Liver (tissue), 9 donors: ENCODE results near the gene HACD1. TPM values are rescaled to one million over a fixed set of nuclear protein-coding genes. Genes with fewer than 3 reads are reported as not detected.

Source experiments
- DNase-seq: peaks from one replicate; pipeline ENCODE4 v3.0.0-alpha.2; 2017; ENCODE audit warnings: low spot score
- H3K27ac ChIP-seq, 2 donors: one replicate each; pipeline ENCODE4 v1.7.0; 2013; ENCODE audit warnings: inconsistent platforms in 2 of 2, low read length in 2 of 2, control low read depth in 1 of 2, low read depth in 1 of 2, mild to moderate bottlenecking in 1 of 2
- H3K27me3 ChIP-seq, 4 donors: one replicate each; pipeline versions ENCODE4 v1.6.1 to v1.7.0; 2013; ENCODE audit warnings: low read length in 3 of 4, inconsistent platforms in 1 of 4, mild to moderate bottlenecking in 1 of 4, moderate library complexity in 1 of 4; ENCODE audit not compliant: control insufficient read depth in 4 of 4, insufficient read depth in 4 of 4
- H3K36me3 ChIP-seq, 4 donors: one replicate each; pipeline versions ENCODE4 v1.6.1 to v1.7.0; 2013; ENCODE audit warnings: low read length in 3 of 4, mild to moderate bottlenecking in 3 of 4, low read depth in 1 of 4, moderate library complexity in 1 of 4; ENCODE audit not compliant: control insufficient read depth in 4 of 4, insufficient read depth in 3 of 4
- H3K4me1 ChIP-seq, 4 donors: one replicate each; pipeline versions ENCODE4 v1.6.1 to v1.7.0; 2013; ENCODE audit warnings: low read length in 3 of 4, mild to moderate bottlenecking in 3 of 4, moderate library complexity in 1 of 4; ENCODE audit not compliant: control insufficient read depth in 4 of 4, insufficient read depth in 4 of 4
- H3K4me3 ChIP-seq, 3 donors: one replicate each; pipeline versions ENCODE4 v1.6.1 to v1.7.0; 2013; ENCODE audit warnings: low read length in 3 of 3, control low read depth in 1 of 3, low read depth in 1 of 3, mild to moderate bottlenecking in 1 of 3
- H3K9ac ChIP-seq, 2 donors: one replicate each; pipeline ENCODE4 v1.7.0; 2013; ENCODE audit warnings: low read length in 2 of 2, mild to moderate bottlenecking in 2 of 2, moderate library complexity in 2 of 2, control low read depth in 1 of 2, low read depth in 1 of 2
- H3K9me3 ChIP-seq, 4 donors: one replicate each; pipeline versions ENCODE4 v1.6.1 to v1.7.0; 2013; ENCODE audit warnings: low read length in 3 of 4; ENCODE audit not compliant: control insufficient read depth in 4 of 4
- CTCF ChIP-seq: fragments of 150-350 bp; IDR thresholded peaks from 2 replicates; pipeline ENCODE4 v1.5.1; 2017; ENCODE audit warnings: improper control_type of control experiment, low read depth, low read length; ENCODE audit not compliant: missing input control
- EGR1 ChIP-seq, 2 donors: IDR thresholded peaks; 2 replicates each; pipeline ENCODE4 v1.6.1; 2016 to 2018; ENCODE audit warnings: antibody characterized with exemption in 2 of 2, low read depth in 2 of 2
- FOXA1 ChIP-seq: IDR thresholded peaks from 2 replicates; pipeline ENCODE4 v1.6.1; 2016; ENCODE audit warnings: antibody characterized with exemption
- FOXA2 ChIP-seq: IDR thresholded peaks from 2 replicates; pipeline ENCODE4 v1.6.1; 2016; ENCODE audit warnings: antibody characterized with exemption
- HNF4A ChIP-seq, 2 donors: conservative IDR thresholded peaks; 2 replicates each; pipeline ENCODE4 v1.6.1; 2016; ENCODE audit warnings: antibody characterized with exemption in 2 of 2, mild to moderate bottlenecking in 2 of 2
- HNF4G ChIP-seq: IDR thresholded peaks from 2 replicates; pipeline ENCODE4 v1.6.1; 2016; ENCODE audit warnings: antibody characterized with exemption
- JUND ChIP-seq, 2 donors: IDR thresholded peaks; 2 replicates each; pipeline ENCODE4 v1.6.1; 2016; ENCODE audit warnings: antibody characterized with exemption in 2 of 2
- MAX ChIP-seq: IDR thresholded peaks from 2 replicates; pipeline ENCODE4 v1.6.1; 2016; ENCODE audit warnings: antibody characterized with exemption
- NR2F2 ChIP-seq: IDR thresholded peaks from 2 replicates; pipeline ENCODE4 v1.6.1; 2016; ENCODE audit warnings: antibody characterized with exemption
- RAD21 ChIP-seq, 2 donors: IDR thresholded peaks; 2 replicates each; pipeline ENCODE4 v1.6.1; 2016; ENCODE audit warnings: antibody characterized with exemption in 2 of 2, mild to moderate bottlenecking in 2 of 2
- REST ChIP-seq: IDR thresholded peaks from 2 replicates; pipeline ENCODE4 v1.6.1; 2016; ENCODE audit warnings: antibody characterized with exemption, mild to moderate bottlenecking
- RXRA ChIP-seq, 2 donors: IDR thresholded peaks; 2 replicates each; pipeline ENCODE4 v1.6.1; 2017 to 2018; ENCODE audit warnings: antibody characterized with exemption in 2 of 2, mild to moderate bottlenecking in 1 of 2
- SP1 ChIP-seq: IDR thresholded peaks from 2 replicates; pipeline ENCODE4 v1.6.1; 2018; ENCODE audit warnings: antibody characterized with exemption, mild to moderate bottlenecking
- YY1 ChIP-seq: IDR thresholded peaks from 2 replicates; pipeline ENCODE4 v1.6.1; 2016; ENCODE audit warnings: antibody characterized with exemption, mild to moderate bottlenecking
- ZBTB33 ChIP-seq: IDR thresholded peaks from 2 replicates; pipeline ENCODE4 v1.6.1; 2016; ENCODE audit warnings: antibody characterized with exemption
- WGBS: extraction: QIAGEN DNeasy Blood & Tissue Kit; methylation state at CpG from one replicate; pipeline ENCODE4 v1.1.7; 2013; 5-methylcytosine and 5-hydroxymethylcytosine counted together
- polyA plus RNA-seq, 2 donors: library from polyadenylated mRNA; stranded (reverse) in 1 of 2; unstranded in 1 of 2; fragments of 200-250 nt in 1 of 2; fragments of >200 nt in 1 of 2; fragmentation: Nextera tagmentation in 1 of 2; extraction: Ambion mirVana in 1 of 2; gene quantifications; one replicate each; pipeline versions ENCODE4 v1.2.1 to v1.2.3, GENCODE V29; 2013 to 2015
- total RNA-seq, 2 donors: library from RNA; depleted of rRNA; stranded (reverse); fragments of >200 nt; gene quantifications; one replicate each; pipeline ENCODE4 v1.2.3, GENCODE V29; 2014
- donor health status: healthy.
- donor health status: healthy.
- donor health status: healthy.
- donor health status: healthy.
- donor health status: healthy.

HACD1 gene
- total and polyA plus RNA-seq, 4 donors = 1.0 to 7.8 (median 1.7) TPM

GRCh38 chr10:17616403-17617030, 657 bp downstream of the HACD1 start:
- H3K27ac ChIP-seq = peak overlapping the region; percentile 41 to 49
- no peaks in the 10 kb centered on the region for H3K36me3 ChIP-seq
- H3K4me1 ChIP-seq = peaks cover 2 to 11% (median 6%) of the 10 kb centered on the region in 4 donors
- H3K4me3 ChIP-seq = peak overlapping the region; percentile 42 to 95 (median 80)
- H3K9me3 ChIP-seq = no peaks in the 10 kb centered on the region
- no peaks in the 10 kb centered on the region for H3K27me3 ChIP-seq
- WGBS = 2% methylated on average over 48 of the region's 48 CpGs
- DNase-seq = peak; percentile 62
- TF ChIP-seq RAD21 (IDR thresholded peaks at IDR 0.05) (no peak), HNF4A (conservative IDR thresholded peaks at IDR 0.05) (peak; percentile 44 to 52)
- H3K9ac ChIP-seq = no peak overlapping the region

DNA sequence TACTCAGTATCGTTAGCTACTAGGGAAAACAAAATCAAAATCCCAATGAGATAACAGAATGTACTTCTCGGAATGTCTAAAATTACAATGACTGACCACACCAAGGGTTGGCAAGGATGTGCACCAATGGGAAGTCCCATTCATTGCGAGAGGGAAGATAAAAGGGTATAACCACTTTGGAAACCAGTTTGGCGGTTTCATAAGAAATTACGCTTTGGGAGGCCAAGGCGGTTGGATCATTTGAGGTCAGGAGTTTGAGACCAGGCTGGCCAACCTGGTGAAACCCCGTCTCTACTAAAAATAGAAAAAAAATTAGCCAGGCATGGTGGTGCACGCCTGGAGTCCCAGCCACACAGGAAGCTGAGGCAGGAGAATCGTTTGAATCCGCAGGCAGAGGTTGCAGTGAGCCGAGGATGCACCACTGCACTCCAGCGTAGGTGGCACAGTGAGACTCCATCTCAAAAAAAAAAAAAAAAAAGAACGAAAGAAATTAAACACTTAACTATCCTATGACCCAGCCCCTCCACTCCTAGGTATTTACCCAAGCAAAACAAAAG, 7.6 kb downstream of the HACD1 start:
- no peak for DNase-seq
- Histone ChIP-seq H3K4me1 (peaks cover 0 to 2% (median 0%) of the 10 kb centered on the region in 4 donors), H3K27me3 (no peaks in the 10 kb centered on the region), H3K27ac (no peak overlapping the region), H3K4me3 (no peak overlapping the region), H3K9ac (no peak overlapping the region), H3K9me3 (no peaks in the 10 kb centered on the region), H3K36me3 (no peaks in the 10 kb centered on the region)
- TF ChIP-seq EGR1 (IDR thresholded peaks at IDR 0.05; ENCODE audit: low read depth in 2 of 2) (no peak), NR2F2 (no peak), ZBTB33 (no peak), HNF4A (conservative IDR thresholded peaks at IDR 0.05) (no peak), JUND (IDR thresholded peaks at IDR 0.05) (no peak), SP1 (no peak), HNF4G (no peak), CTCF (no peak), RAD21 (IDR thresholded peaks at IDR 0.05) (no peak), MAX (no peak), FOXA2 (no peak)
- WGBS = 91% methylated on average over 13 of the region's 13 CpGs

GRCh38 chr10:17607603-17608332, 9.4 kb downstream of the HACD1 start:
- Histone ChIP-seq H3K36me3 (no peaks in the 10 kb centered on the region), H3K9ac (no peak overlapping the region), H3K9me3 (no peaks in the 10 kb centered on the region), H3K27me3 (no peaks in the 10 kb centered on the region), H3K27ac (no peak overlapping the region), H3K4me1 (peaks cover 0 to 2% (median 0%) of the 10 kb centered on the region in 4 donors), H3K4me3 (no peak overlapping the region)
- DNase-seq = no peak
- WGBS = 58% methylated on average over 9 of the region's 9 CpGs
- TF ChIP-seq HNF4G = no peak
- no peak for TF ChIP-seq FOXA2
- no peak for TF ChIP-seq FOXA1
- TF ChIP-seq CTCF = peak; percentile 91
- peak; percentile 97 to 98 for TF ChIP-seq RAD21 (IDR thresholded peaks at IDR 0.05)
- no peak for TF ChIP-seq EGR1 (IDR thresholded peaks at IDR 0.05; ENCODE audit: low read depth in 2 of 2)
- TF ChIP-seq RXRA (IDR thresholded peaks at IDR 0.05) = no peak
- TF ChIP-seq JUND (IDR thresholded peaks at IDR 0.05) = no peak
- no peak for TF ChIP-seq SP1
- TF ChIP-seq REST = no peak
- TF ChIP-seq MAX = no peak
- TF ChIP-seq YY1 = no peak
